Ishikawa (cell line): ENCODE data around the gene BEGAIN.

Experiments
- CEBPB ChIP-seq: IDR thresholded peaks from 2 replicates; pipeline ENCODE4 v1.6.1; 2012
- CREB1 ChIP-seq: IDR thresholded peaks from 2 replicates; pipeline ENCODE4 v1.6.1; 2012; ENCODE audit warnings: low read depth
- EGR1 ChIP-seq: IDR thresholded peaks from 2 replicates; pipeline ENCODE4 v1.6.1; 2012
- EP300 ChIP-seq: IDR thresholded peaks from 2 replicates; pipeline ENCODE4 v1.6.1; 2012; ENCODE audit warnings: borderline replicate concordance
- FOXM1 ChIP-seq: IDR thresholded peaks from 2 replicates; pipeline ENCODE4 v1.6.1; 2012; ENCODE audit warnings: low read depth, borderline replicate concordance
- NFIC ChIP-seq: IDR thresholded peaks from 2 replicates; pipeline ENCODE4 v1.6.1; 2012
- RAD21 ChIP-seq: IDR thresholded peaks from 2 replicates; pipeline ENCODE4 v1.6.1; 2012; ENCODE audit warnings: low read depth
- TAF1 ChIP-seq: IDR thresholded peaks from 2 replicates; pipeline ENCODE4 v1.6.1; 2012; ENCODE audit warnings: low read depth, mild to moderate bottlenecking
- TCF12 ChIP-seq: IDR thresholded peaks from 2 replicates; pipeline ENCODE4 v1.6.1; 2012; ENCODE audit warnings: low read depth
- TEAD4 ChIP-seq: IDR thresholded peaks from 2 replicates; pipeline ENCODE4 v1.6.1; 2012
- YY1 ChIP-seq: IDR thresholded peaks from 2 replicates; pipeline ENCODE4 v1.6.1; 2012; ENCODE audit warnings: low read depth
- ZBTB7A ChIP-seq: IDR thresholded peaks from 2 replicates; pipeline ENCODE4 v1.6.1; 2012; ENCODE audit warnings: low read depth
- TF ChIP-seq, protein P1 (sequence below): IDR thresholded peaks from 2 replicates; pipeline ENCODE4 v1.6.1; 2012
- TF ChIP-seq, protein P2 (sequence below): IDR thresholded peaks from 2 replicates; pipeline ENCODE4 v1.6.1; 2012
- TF ChIP-seq, protein P3 (sequence below): IDR thresholded peaks from 2 replicates; pipeline ENCODE4 v1.6.1; 2012; ENCODE audit warnings: low read depth, mild to moderate bottlenecking

Gene BEGAIN

DNA sequence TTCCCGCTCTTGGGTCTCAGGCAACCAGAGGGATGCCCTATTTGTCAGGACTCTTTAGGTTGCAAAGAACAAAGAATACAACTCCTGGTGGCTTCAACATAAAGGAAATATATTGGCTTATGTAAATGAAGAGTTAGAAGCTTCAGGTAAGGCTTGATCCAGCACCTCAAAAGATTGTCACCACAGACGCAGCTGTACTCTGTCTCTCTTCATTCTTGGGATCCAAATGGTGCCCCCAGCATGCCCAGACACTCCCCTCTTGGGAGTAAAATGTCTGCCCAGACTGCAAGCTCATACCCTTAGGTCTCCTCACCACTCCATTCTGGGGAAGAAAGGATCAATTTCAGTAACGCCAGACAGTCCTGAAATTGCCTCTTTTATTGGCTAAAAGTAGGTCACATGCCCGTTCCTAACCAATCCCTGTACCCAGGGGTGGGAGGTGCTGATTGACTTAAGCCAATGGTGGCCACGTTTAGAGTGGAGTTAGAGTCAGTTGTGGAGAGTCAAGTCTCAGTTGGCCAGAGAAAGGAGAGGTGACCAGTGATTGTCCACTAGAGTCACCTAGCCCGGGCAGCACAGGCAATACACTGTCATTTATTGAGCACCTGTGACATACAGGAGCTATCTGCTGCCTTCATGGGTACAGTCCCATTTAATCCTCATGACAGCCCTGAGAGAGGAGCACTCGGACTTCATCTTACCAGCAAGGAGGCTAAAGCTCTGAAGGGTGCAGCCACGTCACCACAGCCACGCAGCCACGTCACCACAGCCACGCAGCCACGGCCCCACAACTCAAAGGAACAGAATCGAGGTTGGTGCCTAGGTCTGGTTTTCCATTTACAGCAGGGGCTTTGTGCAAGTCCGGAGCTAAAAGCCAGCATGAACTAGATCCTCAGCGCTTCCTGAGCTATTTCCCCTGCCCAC is 19.7 kb upstream of the BEGAIN start:
- no peak for TF ChIP-seq TAF1
- no peak for TF ChIP-seq YY1
- TF ChIP-seq FOXM1, result no peak
- TF ChIP-seq, protein P1, sequence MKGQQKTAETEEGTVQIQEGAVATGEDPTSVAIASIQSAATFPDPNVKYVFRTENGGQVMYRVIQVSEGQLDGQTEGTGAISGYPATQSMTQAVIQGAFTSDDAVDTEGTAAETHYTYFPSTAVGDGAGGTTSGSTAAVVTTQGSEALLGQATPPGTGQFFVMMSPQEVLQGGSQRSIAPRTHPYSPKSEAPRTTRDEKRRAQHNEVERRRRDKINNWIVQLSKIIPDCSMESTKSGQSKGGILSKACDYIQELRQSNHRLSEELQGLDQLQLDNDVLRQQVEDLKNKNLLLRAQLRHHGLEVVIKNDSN, result peak; percentile 78

DNA sequence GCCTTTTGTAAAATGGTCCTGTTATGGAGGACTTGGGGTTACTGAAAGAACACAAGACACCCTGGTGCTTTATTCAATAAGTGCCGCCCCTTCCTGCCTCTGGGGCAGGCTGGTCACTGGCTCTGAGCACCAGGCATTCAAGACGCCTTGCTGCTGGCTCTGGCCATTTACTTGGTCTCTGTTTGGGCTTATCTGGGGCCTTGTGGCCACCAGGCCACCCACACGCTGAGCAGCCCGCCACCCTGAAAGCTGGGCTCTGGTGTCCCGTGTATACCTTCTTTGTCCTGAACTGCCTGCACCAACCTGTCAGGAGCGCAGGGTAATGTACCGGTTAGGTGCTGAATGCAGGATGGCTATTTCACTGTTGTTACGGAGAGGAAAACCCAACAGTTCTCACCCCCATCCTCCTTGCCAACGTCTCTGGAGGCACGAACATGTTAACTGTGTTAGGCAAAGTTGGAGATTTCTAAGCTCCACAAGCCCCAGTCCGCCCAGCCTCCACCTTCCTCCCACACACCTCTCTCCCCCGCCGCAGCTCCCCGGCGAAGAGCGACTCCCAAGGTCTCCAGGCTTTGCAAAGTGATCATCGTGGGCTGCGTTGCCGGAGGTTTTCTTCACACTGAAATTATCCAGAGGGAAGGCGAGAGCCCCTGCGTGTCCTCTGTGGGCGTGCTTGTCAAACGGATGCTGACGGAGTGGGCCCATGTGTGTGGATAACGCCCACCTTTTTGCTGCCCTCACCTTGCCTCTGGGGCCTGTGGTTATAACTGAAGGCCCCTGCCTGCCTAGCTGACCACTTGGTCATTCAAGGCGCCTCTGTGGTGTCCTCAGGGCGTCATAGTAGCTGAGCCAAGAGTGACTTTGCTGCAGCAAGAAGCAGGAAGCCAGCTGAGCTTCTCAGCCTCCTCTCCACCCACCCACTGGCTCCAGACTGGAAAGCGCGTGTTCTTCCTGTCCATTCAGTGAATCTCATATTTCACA is 18.8 kb upstream of the BEGAIN start:
- no peak for TF ChIP-seq NFIC
- TF ChIP-seq, protein P2, sequence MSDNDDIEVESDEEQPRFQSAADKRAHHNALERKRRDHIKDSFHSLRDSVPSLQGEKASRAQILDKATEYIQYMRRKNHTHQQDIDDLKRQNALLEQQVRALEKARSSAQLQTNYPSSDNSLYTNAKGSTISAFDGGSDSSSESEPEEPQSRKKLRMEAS, result no peak
- no peak for TF ChIP-seq YY1

DNA sequence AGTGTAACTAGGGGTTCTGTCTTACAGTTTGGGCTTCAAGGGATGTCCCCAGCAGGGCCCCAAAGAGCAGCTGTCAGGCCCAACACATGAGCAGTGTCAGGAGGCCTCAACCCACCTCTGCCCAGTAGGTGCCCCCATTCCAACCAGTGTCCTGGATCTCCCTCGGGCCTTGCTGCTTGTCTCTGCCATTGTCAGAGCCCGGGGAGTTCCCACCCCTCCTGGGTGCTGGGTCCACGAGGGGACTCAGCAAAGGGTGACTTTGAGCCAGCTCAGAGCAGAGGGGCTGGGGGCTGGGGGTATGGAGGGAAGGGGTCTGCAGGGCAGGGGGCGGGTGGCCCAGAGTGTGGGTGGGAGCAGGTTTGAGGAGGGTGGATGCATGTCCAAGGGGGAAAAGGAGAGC is 18.0 kb upstream of the BEGAIN start:
- TF ChIP-seq NFIC (no peak), YY1 (no peak), RAD21 (no peak), ZBTB7A (no peak), CEBPB (no peak), TCF12 (no peak), TAF1 (no peak), CREB1 (no peak), FOXM1 (no peak), TEAD4 (no peak), EP300 (no peak), EGR1 (no peak)
- TF ChIP-seq, protein P3, sequence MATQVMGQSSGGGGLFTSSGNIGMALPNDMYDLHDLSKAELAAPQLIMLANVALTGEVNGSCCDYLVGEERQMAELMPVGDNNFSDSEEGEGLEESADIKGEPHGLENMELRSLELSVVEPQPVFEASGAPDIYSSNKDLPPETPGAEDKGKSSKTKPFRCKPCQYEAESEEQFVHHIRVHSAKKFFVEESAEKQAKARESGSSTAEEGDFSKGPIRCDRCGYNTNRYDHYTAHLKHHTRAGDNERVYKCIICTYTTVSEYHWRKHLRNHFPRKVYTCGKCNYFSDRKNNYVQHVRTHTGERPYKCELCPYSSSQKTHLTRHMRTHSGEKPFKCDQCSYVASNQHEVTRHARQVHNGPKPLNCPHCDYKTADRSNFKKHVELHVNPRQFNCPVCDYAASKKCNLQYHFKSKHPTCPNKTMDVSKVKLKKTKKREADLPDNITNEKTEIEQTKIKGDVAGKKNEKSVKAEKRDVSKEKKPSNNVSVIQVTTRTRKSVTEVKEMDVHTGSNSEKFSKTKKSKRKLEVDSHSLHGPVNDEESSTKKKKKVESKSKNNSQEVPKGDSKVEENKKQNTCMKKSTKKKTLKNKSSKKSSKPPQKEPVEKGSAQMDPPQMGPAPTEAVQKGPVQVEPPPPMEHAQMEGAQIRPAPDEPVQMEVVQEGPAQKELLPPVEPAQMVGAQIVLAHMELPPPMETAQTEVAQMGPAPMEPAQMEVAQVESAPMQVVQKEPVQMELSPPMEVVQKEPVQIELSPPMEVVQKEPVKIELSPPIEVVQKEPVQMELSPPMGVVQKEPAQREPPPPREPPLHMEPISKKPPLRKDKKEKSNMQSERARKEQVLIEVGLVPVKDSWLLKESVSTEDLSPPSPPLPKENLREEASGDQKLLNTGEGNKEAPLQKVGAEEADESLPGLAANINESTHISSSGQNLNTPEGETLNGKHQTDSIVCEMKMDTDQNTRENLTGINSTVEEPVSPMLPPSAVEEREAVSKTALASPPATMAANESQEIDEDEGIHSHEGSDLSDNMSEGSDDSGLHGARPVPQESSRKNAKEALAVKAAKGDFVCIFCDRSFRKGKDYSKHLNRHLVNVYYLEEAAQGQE, result no peak
- TF ChIP-seq, protein P1, result no peak
- TF ChIP-seq, protein P2, result no peak

DNA sequence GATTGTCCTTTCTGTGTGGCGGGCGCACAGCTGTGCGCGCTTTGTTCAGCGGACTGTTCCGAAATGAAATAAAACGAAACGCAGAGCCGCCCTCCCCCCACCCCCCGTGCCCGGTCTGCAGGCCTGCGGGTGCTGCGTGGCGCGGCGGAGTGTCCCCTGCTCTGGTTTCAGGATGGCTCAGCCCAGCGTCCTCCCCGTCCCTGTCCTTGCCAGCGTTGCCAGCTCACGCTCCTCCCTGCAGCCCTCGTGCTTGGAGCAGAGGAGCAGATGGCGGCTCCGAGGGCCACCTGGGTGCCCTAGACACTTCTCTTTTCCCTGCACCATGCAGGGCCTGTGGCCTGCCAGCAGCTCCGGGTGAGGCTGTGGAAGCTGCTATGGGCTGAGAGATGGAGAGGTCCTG is 17.5 kb upstream of the BEGAIN start:
- TF ChIP-seq NFIC (no peak), TEAD4 (no peak), CEBPB (no peak), TAF1 (no peak), EP300 (no peak), FOXM1 (no peak), EGR1 (no peak), RAD21 (no peak), TCF12 (no peak), CREB1 (no peak), YY1 (no peak), ZBTB7A (no peak)
- TF ChIP-seq, protein P2, result no peak
- TF ChIP-seq, protein P1, result no peak
- TF ChIP-seq, protein P3, result no peak

DNA sequence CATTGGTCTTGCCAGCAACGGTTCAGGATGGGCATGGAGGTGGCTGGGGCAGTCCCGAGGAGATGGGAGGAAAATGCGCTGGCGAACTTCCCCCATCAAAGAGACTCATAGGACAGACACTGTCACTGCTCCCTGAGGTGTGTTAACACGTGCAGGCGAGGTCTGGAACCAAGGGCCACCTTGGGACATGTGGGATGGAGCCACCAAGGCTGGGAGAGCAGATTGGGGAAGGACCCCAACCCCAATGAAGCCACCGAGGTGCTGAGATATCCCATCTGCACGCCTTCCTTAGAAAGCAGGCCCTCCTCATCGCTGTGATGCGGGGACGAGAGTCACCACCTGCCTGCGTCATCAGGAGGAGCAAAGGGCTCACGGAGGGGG is 16.9 kb upstream of the BEGAIN start:
- TF ChIP-seq TAF1 (no peak), CREB1 (no peak), TEAD4 (no peak), TCF12 (no peak), YY1 (no peak), FOXM1 (no peak)
- TF ChIP-seq, protein P3, result no peak
- TF ChIP-seq, protein P2, result no peak
- TF ChIP-seq, protein P1, result no peak
